Common myeloid progenitor, CD34-positive (primary cell): ENCODE measurements around the gene CATSPERD.

ENCODE experiments used
- CTCF ChIA-PET: fragments of 350-600 bp; sonication (Branson Sonifier 250); formaldehyde crosslinking; loops from one replicate; lab custom pipeline; 2021; ENCODE audit warnings: antibody characterized with exemption; lab: Charles Lee
- POLR2A ChIA-PET: fragments of 350-600 bp; sonication (Branson Sonifier 250); formaldehyde crosslinking; loops from one replicate; lab custom pipeline; 2021; ENCODE audit warnings: antibody characterized with exemption; lab: Charles Lee
- DNase-seq, 3 donors: peaks; one replicate each; pipeline versions ENCODE4 v3.0.0 to v3.0.0-alpha.2; 2013
- H3K27ac ChIP-seq, 2 experiments: 1 replicate in 1 of 2; 2 replicates in 1 of 2; pipeline ENCODE4 v1.7.0; 2013; ENCODE audit warnings: inconsistent platforms in 2 of 2, low read length in 2 of 2, mild to moderate bottlenecking in 2 of 2, low read depth in 1 of 2, moderate library complexity in 1 of 2; ENCODE audit not compliant: severe bottlenecking in 2 of 2, insufficient read depth in 1 of 2, poor library complexity in 1 of 2
- H3K27me3 ChIP-seq, 5 experiments: replicated peaks in 2 of 5; 1 replicate in 3 of 5; 2 replicates in 2 of 5; pipeline versions ENCODE4 v1.6.1 to v1.7.0; 2013; ENCODE audit warnings: low read length in 4 of 5, mild to moderate bottlenecking in 2 of 5, moderate library complexity in 2 of 5, inconsistent platforms in 1 of 5; ENCODE audit not compliant: insufficient read depth in 5 of 5, control insufficient read depth in 4 of 5
- H3K36me3 ChIP-seq, 4 experiments: 1 replicate in 2 of 4; 2 replicates in 2 of 4; pipeline versions ENCODE4 v1.6.1 to v1.7.0; 2013; ENCODE audit warnings: low read length in 3 of 4, control low read depth in 1 of 4, mild to moderate bottlenecking in 1 of 4; ENCODE audit not compliant: control insufficient read depth in 4 of 4, insufficient read depth in 4 of 4
- H3K4me1 ChIP-seq, 4 experiments: 1 replicate in 3 of 4; 2 replicates in 1 of 4; pipeline versions ENCODE4 v1.6.1 to v1.7.1; 2013; ENCODE audit warnings: low read length in 3 of 4, mild to moderate bottlenecking in 3 of 4, control low read depth in 1 of 4, inconsistent platforms in 1 of 4, moderate library complexity in 1 of 4; ENCODE audit not compliant: control insufficient read depth in 4 of 4, insufficient read depth in 4 of 4; ENCODE audit errors: control extremely low read depth in 1 of 4
- H3K4me3 ChIP-seq, 7 experiments: 1 replicate in 4 of 7; 2 replicates in 3 of 7; pipeline versions ENCODE4 v1.5.1 to v1.7.0; 2013; ENCODE audit warnings: mild to moderate bottlenecking in 7 of 7, low read length in 6 of 7, moderate library complexity in 6 of 7, inconsistent platforms in 2 of 7, low read depth in 2 of 7, control low read depth in 1 of 7; ENCODE audit not compliant: insufficient read depth in 4 of 7, control insufficient read depth in 1 of 7; ENCODE audit errors: extremely low read depth in 1 of 7
- H3K9me3 ChIP-seq, 5 experiments: 1 replicate in 4 of 5; 2 replicates in 1 of 5; pipeline versions ENCODE4 v1.6.1 to v1.7.1; 2013; ENCODE audit warnings: low read length in 4 of 5, mild to moderate bottlenecking in 2 of 5, inconsistent platforms in 1 of 5, low read depth in 1 of 5, moderate library complexity in 1 of 5; ENCODE audit not compliant: control insufficient read depth in 4 of 5, insufficient read depth in 2 of 5; ENCODE audit errors: control extremely low read depth in 1 of 5
- WGBS: methylation state at CpG from one replicate; pipeline ENCODE4 v1.1.5; 2013; ENCODE audit not compliant: insufficient coverage; 5-methylcytosine and 5-hydroxymethylcytosine counted together

Gene CATSPERD

DNA sequence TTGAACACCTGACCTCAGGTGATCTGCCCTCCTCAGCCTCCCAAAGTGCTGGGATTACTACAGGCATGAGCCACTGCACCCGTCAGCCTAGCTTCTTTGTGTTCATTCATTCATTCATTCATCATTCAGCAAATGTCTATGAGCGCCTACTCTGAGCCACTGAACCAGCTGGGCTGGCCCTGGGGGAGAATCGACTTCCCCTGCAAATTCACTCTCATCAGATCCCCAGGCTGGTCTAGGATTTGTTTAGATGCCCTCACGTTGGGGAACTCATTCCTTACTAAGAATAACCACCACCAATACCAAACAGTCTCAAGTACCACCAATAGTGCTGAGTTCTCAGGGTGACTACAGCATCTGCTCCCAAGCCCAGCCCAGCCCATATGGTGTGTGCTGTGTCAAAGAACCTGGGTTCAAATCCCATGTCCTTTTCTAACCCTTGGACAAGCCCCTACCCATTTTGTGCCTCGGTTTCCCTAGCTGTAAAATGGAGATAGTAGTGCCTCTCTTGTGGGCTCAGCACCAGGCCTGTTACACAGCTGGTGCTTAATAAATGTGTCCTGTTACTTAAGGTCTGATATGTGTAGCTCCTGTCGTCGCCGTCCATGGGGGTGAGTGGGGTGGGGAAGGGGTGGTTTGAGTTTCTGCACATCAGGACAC, 101.2 kb downstream of the CATSPERD start:
- DNase-seq, result no peak
- H3K27me3 ChIP-seq, result peaks cover 0 to 2% (median 0%) of the 10 kb centered on the region in 5 experiments
- H3K4me1 ChIP-seq, result peaks cover 0 to 6% (median 6%) of the 10 kb centered on the region in 4 experiments
- 70% methylated on average over 5 of the region's 8 CpGs for WGBS
- no peak overlapping the region for H3K27ac ChIP-seq
- no peak overlapping the region for H3K4me3 ChIP-seq
- ChIA-PET CTCF (interaction anchor here (0.7 to 1.9 kb wide), 4 partner anchors 15 to 48 kb away, joined by 3 to 7 read pairs (median 4); no protein-coding TSS in a partner anchor), POLR2A (no interaction called here)
- H3K36me3 ChIP-seq, result no peaks in the 10 kb centered on the region
- H3K9me3 ChIP-seq, result no peaks in the 10 kb centered on the region

- POLR2A ChIA-PET, result no interaction called here
- Histone ChIP-seq H3K27ac (no peak overlapping the region), H3K36me3 (no peaks in the 10 kb centered on the region), H3K9me3 (no peaks in the 10 kb centered on the region), H3K4me1 (peaks cover 0 to 13% (median 12%) of the 10 kb centered on the region in 4 experiments), H3K27me3 (peaks cover 0 to 2% (median 0%) of the 10 kb centered on the region in 5 experiments), H3K4me3 (no peak overlapping the region)
- no peak for DNase-seq
- CTCF ChIA-PET, result interaction anchor here (0.7 to 1.9 kb wide), 5 partner anchors 13 to 48 kb away, joined by 3 to 7 read pairs (median 4); no protein-coding TSS in a partner anchor
- 86% methylated on average over 24 of the region's 30 CpGs for WGBS
Measured at GRCh38 chr19:5822181-5822844, 101.9 kb downstream of the CATSPERD start.

GRCh38 chr19:5823579-5824281, 103.3 kb downstream of the CATSPERD start:
- H3K27ac ChIP-seq, result no peak overlapping the region
- ChIA-PET POLR2A (interaction anchor here (0.6 kb wide), 1 partner anchor 95 kb away, joined by 3 read pairs; no protein-coding TSS in a partner anchor), CTCF (interaction anchor here (1.2 to 5.3 kb wide), 3 partner anchors 17 to 20 kb away, joined by 4 to 30 read pairs (median 6); partner anchors contain the start of gene NRTN)

GRCh38 chr19:5824751-5825150, 104.3 kb downstream of the CATSPERD start:
- Histone ChIP-seq H3K4me1 (peaks cover 0 to 30% (median 29%) of the 10 kb centered on the region in 4 experiments), H3K4me3 (no peak overlapping the region), H3K9me3 (no peaks in the 10 kb centered on the region), H3K27ac (no peak overlapping the region), H3K36me3 (no peaks in the 10 kb centered on the region), H3K27me3 (no peaks in the 10 kb centered on the region)
- 100% methylated on average over 4 of the region's 10 CpGs for WGBS
- no peak for DNase-seq
- ChIA-PET POLR2A (interaction anchor here (0.7 kb wide), 1 partner anchor 65 kb away, joined by 3 read pairs; no protein-coding TSS in a partner anchor), CTCF (interaction anchor here (1.0 to 5.3 kb wide), 3 partner anchors 11 to 21 kb away, joined by 3 to 30 read pairs (median 5); partner anchors contain the start of gene NRTN)

More at GRCh38 chr19:5823579-5824281, 103.3 kb downstream of the CATSPERD start:
- WGBS, result 93% methylated on average over 28 of the region's 30 CpGs
- no peaks in the 10 kb centered on the region for H3K27me3 ChIP-seq
- no peaks in the 10 kb centered on the region for H3K9me3 ChIP-seq
- H3K36me3 ChIP-seq, result no peaks in the 10 kb centered on the region
- no peak overlapping the region for H3K4me3 ChIP-seq
- peaks cover 0 to 20% (median 19%) of the 10 kb centered on the region in 4 experiments for H3K4me1 ChIP-seq
- no peak for DNase-seq

DNA sequence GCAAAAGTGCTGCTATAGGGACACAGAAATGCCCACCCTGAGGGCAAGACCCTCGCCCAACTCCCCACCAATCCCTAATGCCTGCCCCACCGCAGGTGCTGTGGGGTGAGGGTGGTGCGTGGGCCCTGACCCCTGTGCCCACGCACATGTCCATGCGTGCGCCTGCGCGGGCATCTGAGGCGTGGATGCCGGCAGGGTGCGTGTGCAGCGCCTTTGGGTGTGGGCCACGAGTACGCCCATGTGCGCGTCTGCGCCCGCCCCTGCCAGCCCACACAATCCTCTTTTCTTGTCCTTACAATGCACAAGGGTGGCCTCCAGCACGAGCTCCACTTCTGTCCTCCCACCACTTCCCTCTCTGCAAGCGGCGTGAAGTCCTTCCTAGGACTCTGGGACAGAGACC, 104.7 kb downstream of the CATSPERD start:
- WGBS, result 95% methylated on average over 21 of the region's 21 CpGs
- no peaks in the 10 kb centered on the region for H3K36me3 ChIP-seq
- no peak overlapping the region for H3K27ac ChIP-seq
- no peaks in the 10 kb centered on the region for H3K27me3 ChIP-seq
- ChIA-PET CTCF (interaction anchor here (1.0 to 5.3 kb wide), 3 partner anchors 11 to 21 kb away, joined by 3 to 30 read pairs (median 5); partner anchors contain the start of gene NRTN), POLR2A (interaction anchor here (0.7 kb wide), 1 partner anchor 64 kb away, joined by 3 read pairs; no protein-coding TSS in a partner anchor)
- no peak overlapping the region for H3K4me3 ChIP-seq
- no peaks in the 10 kb centered on the region for H3K9me3 ChIP-seq
- peaks cover 0 to 31% (median 29%) of the 10 kb centered on the region in 4 experiments for H3K4me1 ChIP-seq
- peak in 1 of 3 donors; percentile 17 for DNase-seq

DNA sequence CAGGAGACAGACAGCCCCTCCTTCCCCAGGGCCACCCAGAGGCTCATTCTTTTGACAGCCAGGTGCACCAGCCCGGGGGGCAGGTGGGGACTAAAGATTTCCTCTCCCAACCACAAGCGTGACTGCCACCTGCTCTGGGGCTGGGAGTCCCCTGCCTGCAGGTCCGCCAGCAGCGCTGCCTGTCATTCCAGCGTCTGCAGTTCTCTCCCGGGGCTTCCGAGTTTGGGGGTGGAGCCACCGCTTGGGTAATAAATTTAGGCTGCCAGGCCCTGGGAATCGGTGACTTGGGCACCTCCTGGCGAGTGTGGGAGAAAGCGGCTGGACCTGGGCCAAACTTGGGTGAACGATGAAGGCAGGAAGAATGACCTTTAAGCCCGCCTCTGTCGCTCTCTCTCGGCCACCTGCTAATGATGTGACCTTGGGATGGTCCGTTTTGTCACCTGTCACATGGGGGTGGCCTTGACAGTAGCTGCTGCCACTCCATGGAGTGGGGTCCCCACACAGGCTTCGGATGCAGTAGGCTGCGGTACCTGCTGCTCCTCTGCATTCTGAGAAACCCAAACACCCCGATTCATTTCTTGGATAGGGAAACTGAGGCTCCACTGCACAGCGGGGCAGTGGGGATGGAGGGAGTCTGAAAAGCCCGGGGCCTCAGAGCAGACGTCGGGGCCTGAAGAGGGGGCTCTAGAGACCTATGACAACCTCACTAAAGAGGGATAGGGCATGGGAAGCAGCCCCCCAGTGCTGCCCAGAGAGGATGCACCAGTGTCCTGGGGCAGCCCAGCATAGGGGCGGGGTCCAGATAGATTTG, 106.3 kb downstream of the CATSPERD start:
- Histone ChIP-seq H3K27me3 (no peaks in the 10 kb centered on the region), H3K9me3 (no peaks in the 10 kb centered on the region), H3K4me3 (peak overlapping the region in 5 of 7 experiments; percentile 61 to 93 (median 76)), H3K4me1 (peaks cover 0 to 31% (median 29%) of the 10 kb centered on the region in 4 experiments), H3K27ac (peak overlapping the region in 1 of 2 experiments; percentile 85), H3K36me3 (no peaks in the 10 kb centered on the region)
- DNase-seq, result peak; percentile 86 to 93 (median 91)
- ChIA-PET POLR2A (interaction anchor here (2.5 kb wide), 1 partner anchor 78 kb away, joined by 10 read pairs; the partner anchor contains the start of gene VMAC), CTCF (interaction anchor here (0.7 to 5.3 kb wide), 4 partner anchors 20 to 106 kb away, joined by 3 to 30 read pairs (median 4); partner anchors contain the start of genes CATSPERD and NRTN)
- WGBS, result 11% methylated on average over 22 of the region's 24 CpGs
